Activated CD8-positive, alpha-beta memory T cell treated with anti-CD3 and anti-CD28 coated beads, Interleukin-2, amount 10 ng/mL, durations not matched to agents 7 days and 5 days (primary cell): Measurements from ENCODE around the gene SCD5. TPM values are rescaled to one million over a fixed set of nuclear protein-coding genes. Genes with fewer than 3 reads are reported as not detected.

ENCODE experiments used
- ATAC-seq: fragments of 150-1000 bp; cut with Tn5 transposase; one replicate; pipeline ENCODE4 v1.10.0; 2021; ENCODE audit warnings: moderate library complexity
- CTCF ChIA-PET: fragments of 350-600 bp; sonication (Branson Sonifier 250); formaldehyde crosslinking; loops from one replicate; lab custom pipeline; 2021; ENCODE audit warnings: antibody characterized with exemption; lab: Charles Lee
- DNase-seq: peaks from one replicate; pipeline ENCODE4 v3.0.0-alpha.2; 2020
- H3K27ac Mint-ChIP-seq: one replicate; pipeline ENCODE4 v1.8.0; 2021; ENCODE audit warnings: mild to moderate bottlenecking, mixed read lengths
- H3K27me3 Mint-ChIP-seq: one replicate; pipeline ENCODE4 v1.8.0; 2021; ENCODE audit warnings: mixed read lengths
- H3K36me3 Mint-ChIP-seq: one replicate; pipeline ENCODE4 v1.8.0; 2021; ENCODE audit warnings: mild to moderate bottlenecking, mixed read lengths
- H3K4me1 Mint-ChIP-seq: one replicate; pipeline ENCODE4 v1.8.0; 2021; ENCODE audit warnings: mixed read lengths
- H3K4me3 Mint-ChIP-seq: one replicate; pipeline ENCODE4 v1.8.0; 2021; ENCODE audit warnings: mild to moderate bottlenecking, moderate library complexity, mixed read lengths
- H3K9me3 Mint-ChIP-seq: one replicate; pipeline ENCODE4 v1.8.0; 2022; ENCODE audit warnings: low read depth, mixed read lengths
- total RNA-seq, 2 experiments: library from RNA; stranded (reverse); gene quantifications; one replicate each; pipeline ENCODE4 v1.2.3, GENCODE V29; 2021

Gene SCD5
- total RNA-seq, 2 experiments from 2014 or later: 6.4 to 8.2 TPM

DNA sequence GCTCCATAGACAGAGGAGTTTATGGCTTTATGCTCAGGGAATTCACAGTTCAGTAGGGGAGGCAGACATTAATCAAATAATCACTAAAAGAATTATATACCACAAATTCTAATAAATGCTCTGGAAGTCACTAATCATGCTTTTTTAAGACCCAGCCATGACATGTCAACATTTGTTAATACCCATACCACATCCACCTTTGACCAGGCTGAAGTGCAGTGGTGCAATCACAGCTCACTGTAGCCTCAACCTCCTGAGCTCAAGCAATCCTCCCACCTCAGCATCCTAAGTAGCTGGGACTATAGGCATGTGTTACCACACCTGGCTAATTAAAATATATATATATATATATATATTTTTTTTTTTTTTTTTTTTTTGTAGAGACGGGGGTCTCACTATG lies 12.8 kb upstream of the SCD5 start:
- CTCF ChIA-PET: interaction anchor here (2.3 kb wide), 1 partner anchor 12 kb away, joined by 7 read pairs; the partner anchor contains the start of gene SCD5
- no peak overlapping the region for H3K27ac Mint-ChIP-seq
- DNase-seq: no peak
- peaks cover 7% of the 10 kb centered on the region for H3K27me3 Mint-ChIP-seq
- no peak overlapping the region for H3K4me3 Mint-ChIP-seq
- H3K36me3 Mint-ChIP-seq: no peaks in the 10 kb centered on the region
- H3K9me3 Mint-ChIP-seq: no peaks in the 10 kb centered on the region
- no peak for ATAC-seq
- no peaks in the 10 kb centered on the region for H3K4me1 Mint-ChIP-seq

DNA sequence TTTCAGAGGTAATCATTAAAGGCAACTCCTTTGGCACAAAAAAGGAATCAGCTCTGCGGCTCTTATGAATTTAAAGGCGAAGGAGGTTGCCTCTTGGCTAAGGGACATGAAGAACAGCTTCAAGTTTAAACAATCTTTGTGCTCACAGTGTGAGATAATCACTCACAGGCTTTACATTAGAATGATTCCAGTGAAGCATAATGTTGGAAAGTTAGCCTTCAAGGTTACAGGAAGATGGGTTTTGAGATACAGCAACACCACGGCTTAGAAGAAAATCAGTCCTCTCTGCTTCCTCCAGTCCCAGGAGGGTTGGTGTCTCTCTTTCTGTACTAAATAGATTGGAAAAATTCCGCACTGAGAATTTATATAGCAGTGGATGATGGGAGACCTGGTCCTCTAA lies 11.6 kb upstream of the SCD5 start:
- CTCF ChIA-PET: interaction anchor here (0.9 kb wide), 1 partner anchor 11 kb away, joined by 3 read pairs; no protein-coding TSS in a partner anchor
- Mint-ChIP-seq H3K36me3 (no peaks in the 10 kb centered on the region), H3K9me3 (no peaks in the 10 kb centered on the region), H3K27me3 (peaks cover 7% of the 10 kb centered on the region), H3K27ac (no peak overlapping the region), H3K4me3 (no peak overlapping the region), H3K4me1 (no peaks in the 10 kb centered on the region)
- no peak for ATAC-seq
- no peak for DNase-seq

DNA sequence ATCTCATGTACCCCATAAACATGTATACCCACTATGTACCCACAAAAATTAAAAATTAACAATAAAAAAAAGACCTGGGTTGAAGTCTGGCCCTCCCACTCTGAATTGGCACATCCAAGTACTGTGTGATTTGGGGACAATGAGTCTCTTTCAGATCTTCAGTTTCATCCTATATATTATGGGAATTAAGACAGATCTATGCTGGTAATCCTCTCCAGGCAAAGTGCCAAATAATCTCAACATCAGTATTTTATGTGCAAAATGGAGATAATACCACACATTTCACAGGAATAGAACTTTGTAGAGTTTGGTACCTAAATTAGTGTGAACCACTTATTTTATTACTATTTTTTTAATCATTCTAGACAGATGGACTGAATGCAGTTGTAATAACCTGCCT lies 11.0 kb upstream of the SCD5 start:
- Mint-ChIP-seq H3K36me3 (no peaks in the 10 kb centered on the region), H3K27ac (no peak overlapping the region), H3K9me3 (no peaks in the 10 kb centered on the region), H3K4me3 (no peak overlapping the region), H3K27me3 (peaks cover 7% of the 10 kb centered on the region), H3K4me1 (no peaks in the 10 kb centered on the region)
- CTCF ChIA-PET: interaction anchor here (0.9 kb wide), 1 partner anchor 10 kb away, joined by 3 read pairs; no protein-coding TSS in a partner anchor
- no peak for DNase-seq
- no peak for ATAC-seq

DNA sequence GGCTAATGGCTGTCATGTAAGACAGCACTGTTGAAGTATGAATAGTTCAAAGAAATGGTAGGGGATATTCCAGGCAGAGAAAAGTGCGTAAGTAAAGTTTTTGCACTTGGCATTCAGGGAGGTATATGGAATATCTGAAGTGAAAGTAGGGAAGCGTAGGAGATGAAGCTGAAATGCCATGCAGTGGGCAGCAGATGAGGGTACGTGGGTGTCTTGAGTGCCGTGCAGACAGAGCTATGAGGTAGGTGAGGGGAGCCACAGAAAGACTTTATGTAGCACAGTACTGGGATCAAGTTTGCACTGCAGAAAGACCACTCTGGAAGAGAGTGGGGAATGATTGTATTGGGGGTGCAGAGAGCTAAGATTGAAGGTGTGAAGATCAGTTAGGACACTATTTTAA lies 5.2 kb upstream of the SCD5 start:
- CTCF ChIA-PET: no interaction called here
- no peak overlapping the region for H3K4me3 Mint-ChIP-seq
- no peak overlapping the region for H3K27ac Mint-ChIP-seq
- peaks cover 41% of the 10 kb centered on the region for H3K27me3 Mint-ChIP-seq
- H3K4me1 Mint-ChIP-seq: peaks cover 14% of the 10 kb centered on the region
- no peak for ATAC-seq
- H3K9me3 Mint-ChIP-seq: no peaks in the 10 kb centered on the region
- H3K36me3 Mint-ChIP-seq: no peaks in the 10 kb centered on the region
- no peak for DNase-seq

DNA sequence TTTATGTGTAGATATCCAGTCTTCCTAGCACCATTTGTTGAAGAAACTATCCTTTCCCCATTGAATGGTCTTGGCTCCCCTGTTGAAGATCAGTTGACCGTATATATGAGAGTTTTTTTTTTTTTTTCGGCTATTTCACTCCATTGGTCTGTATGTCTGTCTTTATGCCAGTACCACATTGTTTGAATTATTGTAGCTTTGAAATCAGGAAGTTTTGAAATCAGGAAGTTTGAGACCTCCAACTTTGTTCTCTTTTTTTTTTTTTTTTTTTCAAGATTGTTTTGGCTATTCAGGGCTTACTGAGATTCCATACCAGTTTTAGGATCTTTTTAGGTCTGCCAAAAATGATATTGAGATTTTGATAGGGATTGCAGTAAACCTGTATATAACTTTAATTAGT lies 4.3 kb upstream of the SCD5 start:
- ATAC-seq (no peak), DNase-seq (no peak)
- H3K4me1 Mint-ChIP-seq: peaks cover 14% of the 10 kb centered on the region
- H3K27ac Mint-ChIP-seq: no peak overlapping the region
- peaks cover 40% of the 10 kb centered on the region for H3K27me3 Mint-ChIP-seq
- H3K36me3 Mint-ChIP-seq: no peaks in the 10 kb centered on the region
- H3K9me3 Mint-ChIP-seq: no peaks in the 10 kb centered on the region
- no peak overlapping the region for H3K4me3 Mint-ChIP-seq
- CTCF ChIA-PET: interaction anchor here (0.7 kb wide), 1 partner anchor 219 kb away, joined by 3 read pairs; no protein-coding TSS in a partner anchor

DNA sequence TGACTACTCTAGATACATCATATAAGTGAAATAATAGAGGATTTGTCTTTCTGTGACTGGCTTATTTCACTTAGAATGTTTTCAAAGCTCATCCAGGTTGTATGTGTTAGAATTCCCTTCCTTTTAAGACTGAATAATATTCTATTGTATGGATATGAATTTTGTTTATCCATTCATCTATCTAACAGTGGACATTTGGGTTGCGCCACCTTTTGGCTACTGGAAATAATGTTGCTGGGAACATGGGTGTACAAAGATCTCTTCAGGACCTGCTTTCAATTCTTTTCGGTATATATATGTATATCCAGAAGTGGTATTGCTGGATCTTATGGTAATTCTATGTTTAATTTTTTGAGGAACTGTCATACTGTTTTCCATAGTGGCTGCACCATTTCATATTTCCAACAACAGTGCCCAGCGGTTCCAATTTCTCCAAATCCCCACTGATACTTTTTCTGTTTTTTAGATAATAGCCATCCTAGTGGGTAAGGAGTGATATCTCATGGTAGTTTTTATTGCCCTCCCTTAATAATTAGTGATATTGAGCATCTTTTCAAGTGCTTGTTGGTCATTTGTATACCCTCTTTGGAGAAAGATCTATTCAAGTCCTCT lies 3.4 kb upstream of the SCD5 start:
- Mint-ChIP-seq H3K9me3 (no peaks in the 10 kb centered on the region), H3K27ac (no peak overlapping the region), H3K36me3 (no peaks in the 10 kb centered on the region), H3K27me3 (peaks cover 43% of the 10 kb centered on the region), H3K4me3 (no peak overlapping the region), H3K4me1 (peaks cover 19% of the 10 kb centered on the region)
- CTCF ChIA-PET: interaction anchor here (0.6 to 1.0 kb wide), 2 partner anchors 17 to 336 kb away, joined by 3 read pairs; no protein-coding TSS in a partner anchor
- no peak for ATAC-seq
- no peak for DNase-seq

DNA sequence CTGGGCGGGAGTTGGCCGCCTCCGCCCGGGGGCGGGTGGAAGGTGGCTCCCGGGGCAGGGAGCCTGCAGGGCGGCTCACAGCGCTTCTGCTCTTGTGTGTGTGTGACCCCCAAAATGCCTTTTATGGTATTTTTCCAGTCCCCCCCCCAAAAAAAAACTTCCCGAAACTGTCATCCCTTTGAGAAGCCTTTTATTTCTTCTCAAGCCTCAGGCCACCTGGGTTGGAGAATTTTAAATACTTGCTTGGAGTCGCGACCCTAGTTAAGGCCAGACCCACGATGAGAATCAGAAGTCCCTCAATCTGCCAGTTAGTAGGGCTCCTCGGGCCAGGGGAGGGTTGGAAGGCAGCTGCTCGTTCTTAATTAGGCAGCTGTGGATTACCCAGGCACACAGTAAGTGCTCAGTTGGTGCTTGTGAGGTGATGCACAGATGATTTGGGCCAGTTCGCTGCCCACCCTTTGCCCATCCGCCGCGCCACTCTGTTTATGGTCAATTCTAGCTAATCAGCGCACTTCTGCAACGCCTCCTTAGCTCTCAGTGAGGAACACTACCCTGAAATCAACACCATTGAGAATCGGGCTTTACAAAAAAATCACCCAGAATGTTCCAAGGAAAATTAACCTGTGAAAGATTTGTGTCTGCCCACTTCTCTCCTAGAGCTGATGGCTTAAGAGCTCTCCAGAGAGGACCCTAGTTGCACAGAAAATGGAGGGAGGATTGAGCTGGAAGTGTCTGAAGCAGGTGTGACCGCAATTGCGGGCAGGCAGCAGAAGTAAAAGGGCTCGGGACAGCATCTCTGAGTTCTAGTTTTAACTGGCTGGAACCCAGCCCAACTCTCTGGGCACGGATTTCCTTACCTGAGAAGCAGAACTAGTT lies 648 bp upstream of the SCD5 start:
- no peaks in the 10 kb centered on the region for H3K36me3 Mint-ChIP-seq
- DNase-seq (peak; percentile 45), ATAC-seq (peak; percentile 29)
- H3K4me3 Mint-ChIP-seq: peak overlapping the region; percentile 77
- peak overlapping the region; percentile 38 for H3K27ac Mint-ChIP-seq
- CTCF ChIA-PET: interaction anchor here (0.8 to 2.6 kb wide), 6 partner anchors 11 to 485 kb away, joined by 3 to 7 read pairs (median 4); partner anchors contain the start of gene COQ2
- peaks cover 19% of the 10 kb centered on the region for H3K4me1 Mint-ChIP-seq
- no peaks in the 10 kb centered on the region for H3K9me3 Mint-ChIP-seq
- H3K27me3 Mint-ChIP-seq: peaks cover 48% of the 10 kb centered on the region

DNA sequence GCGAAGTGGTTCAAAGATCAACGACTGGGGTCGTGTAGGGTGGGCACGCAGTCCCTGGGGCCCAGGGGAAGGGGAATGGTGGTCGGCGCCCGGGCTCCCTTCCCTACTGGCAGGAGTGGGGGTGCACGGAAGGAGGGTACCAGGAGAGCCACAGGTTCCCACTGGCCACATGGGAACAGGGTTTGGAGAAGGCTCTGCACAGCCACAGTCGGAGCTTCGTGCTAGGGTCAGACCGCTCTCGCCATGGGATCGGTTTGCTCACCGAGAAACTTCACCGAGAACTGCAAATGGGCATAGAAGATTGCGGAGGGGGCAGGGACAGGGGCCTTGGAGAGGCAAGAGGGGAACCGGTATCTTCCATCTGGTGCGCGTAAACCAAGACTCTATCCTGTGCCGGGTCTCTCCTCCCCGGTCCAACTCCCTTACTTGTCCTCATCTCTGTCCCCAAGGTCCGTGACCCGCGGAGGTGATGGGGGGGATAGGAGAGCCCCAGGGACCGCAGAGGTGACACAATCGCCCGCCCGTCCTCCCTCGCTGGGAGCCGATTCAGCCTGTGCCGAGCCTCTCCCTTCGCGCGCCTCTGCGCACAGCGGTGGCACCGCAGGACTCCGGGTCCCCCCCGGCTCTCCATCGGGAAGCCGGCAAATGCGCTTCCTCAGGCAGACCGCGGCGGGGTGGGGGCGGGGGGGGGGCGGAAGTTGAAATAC lies 1.0 kb downstream of the SCD5 start:
- H3K27ac Mint-ChIP-seq: no peak overlapping the region
- H3K27me3 Mint-ChIP-seq: peaks cover 44% of the 10 kb centered on the region
- no peaks in the 10 kb centered on the region for H3K36me3 Mint-ChIP-seq
- ATAC-seq: no peak
- peaks cover 19% of the 10 kb centered on the region for H3K4me1 Mint-ChIP-seq
- peak; percentile 42 for DNase-seq
- peak overlapping the region; percentile 77 for H3K4me3 Mint-ChIP-seq
- no peaks in the 10 kb centered on the region for H3K9me3 Mint-ChIP-seq
- CTCF ChIA-PET: interaction anchor here (1.5 to 1.6 kb wide), 2 partner anchors 28 to 487 kb away, joined by 3 to 4 read pairs; partner anchors contain the start of gene COQ2

DNA sequence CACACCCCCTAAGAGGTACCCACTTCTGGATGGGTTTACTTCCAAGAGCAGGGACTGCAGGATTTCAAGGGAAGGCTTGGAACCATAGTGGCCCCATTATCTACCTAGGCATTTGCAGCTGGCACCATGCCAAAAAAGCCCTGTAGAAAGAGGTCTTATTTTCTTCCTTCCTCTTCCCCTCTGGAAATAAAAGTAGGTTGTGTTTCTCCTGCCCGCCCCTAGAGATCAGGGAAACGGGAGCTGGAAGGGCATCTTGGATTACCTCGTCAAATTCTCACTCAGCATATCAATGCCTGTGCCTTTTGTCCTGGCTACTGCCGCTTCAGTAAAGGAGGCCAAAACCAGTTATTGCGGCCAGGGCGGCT lies 1.6 kb downstream of the SCD5 start:
- H3K27me3 Mint-ChIP-seq: peaks cover 39% of the 10 kb centered on the region
- ATAC-seq (no peak), DNase-seq (no peak)
- H3K36me3 Mint-ChIP-seq: no peaks in the 10 kb centered on the region
- peaks cover 19% of the 10 kb centered on the region for H3K4me1 Mint-ChIP-seq
- no peak overlapping the region for H3K27ac Mint-ChIP-seq
- H3K4me3 Mint-ChIP-seq: peak overlapping the region; percentile 77
- CTCF ChIA-PET: no interaction called here
- H3K9me3 Mint-ChIP-seq: no peaks in the 10 kb centered on the region

DNA sequence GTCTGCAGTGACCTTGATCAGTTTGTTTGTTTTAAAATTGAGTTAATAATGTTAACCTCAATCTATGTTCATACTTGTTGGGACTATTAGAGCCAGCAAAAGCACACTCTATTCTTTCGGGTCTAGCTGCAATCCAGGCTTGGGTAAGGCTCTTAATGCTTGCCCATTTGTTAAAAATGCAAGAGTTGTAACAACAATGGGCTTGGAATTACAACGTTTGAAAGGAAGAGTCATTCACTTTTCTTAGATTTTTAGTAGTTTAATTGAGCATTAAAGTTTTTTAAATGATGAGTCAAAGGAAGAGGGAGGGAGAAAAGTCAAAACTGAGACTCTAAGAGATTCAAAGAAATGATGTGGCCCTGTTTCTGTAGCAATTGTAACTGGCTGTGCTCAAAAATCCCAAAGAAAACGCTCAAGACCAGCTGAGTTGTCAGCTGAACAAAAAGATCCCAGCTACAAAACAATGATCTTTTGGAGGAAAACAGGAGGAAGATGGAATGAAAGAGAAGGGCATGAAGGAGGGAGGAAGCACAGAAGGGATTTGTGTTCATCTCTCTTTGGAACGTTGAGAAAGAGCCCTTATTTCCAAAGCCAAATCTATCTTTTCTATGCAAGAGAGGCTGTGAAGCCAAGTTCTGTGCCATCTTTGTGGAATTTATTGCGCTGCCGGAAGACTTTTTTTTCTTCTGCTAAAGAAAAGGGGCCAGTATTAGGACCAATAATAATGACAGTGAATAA lies 5.5 kb downstream of the SCD5 start:
- DNase-seq: no peak
- Mint-ChIP-seq H3K4me3 (no peak overlapping the region), H3K4me1 (peaks cover 5% of the 10 kb centered on the region), H3K27ac (no peak overlapping the region), H3K27me3 (peaks cover 13% of the 10 kb centered on the region), H3K36me3 (no peaks in the 10 kb centered on the region), H3K9me3 (no peaks in the 10 kb centered on the region)
- CTCF ChIA-PET: no interaction called here
- ATAC-seq: no peak

DNA sequence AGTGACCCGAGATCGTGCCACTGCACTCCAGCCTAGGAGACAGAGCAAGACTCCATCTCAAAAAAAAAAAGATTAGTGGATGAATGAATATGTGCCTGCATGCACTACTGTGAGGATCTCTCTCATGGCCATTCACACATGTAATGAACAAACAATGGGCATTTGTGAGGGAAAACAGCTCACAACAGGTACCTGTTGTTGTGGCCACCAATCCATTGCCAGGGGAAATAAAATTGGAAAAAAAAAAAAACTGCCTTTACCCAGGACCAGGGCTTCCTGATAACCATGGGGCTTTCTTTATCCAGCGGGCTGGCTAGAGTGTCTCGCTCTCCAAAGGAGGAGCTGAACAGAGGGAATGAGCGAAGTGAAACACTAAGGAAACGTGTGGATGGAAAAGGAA lies 7.4 kb downstream of the SCD5 start:
- Mint-ChIP-seq H3K27me3 (no peaks in the 10 kb centered on the region), H3K36me3 (no peaks in the 10 kb centered on the region), H3K27ac (no peak overlapping the region), H3K4me1 (no peaks in the 10 kb centered on the region), H3K9me3 (no peaks in the 10 kb centered on the region), H3K4me3 (no peak overlapping the region)
- CTCF ChIA-PET: no interaction called here
- DNase-seq (no peak), ATAC-seq (no peak)

DNA sequence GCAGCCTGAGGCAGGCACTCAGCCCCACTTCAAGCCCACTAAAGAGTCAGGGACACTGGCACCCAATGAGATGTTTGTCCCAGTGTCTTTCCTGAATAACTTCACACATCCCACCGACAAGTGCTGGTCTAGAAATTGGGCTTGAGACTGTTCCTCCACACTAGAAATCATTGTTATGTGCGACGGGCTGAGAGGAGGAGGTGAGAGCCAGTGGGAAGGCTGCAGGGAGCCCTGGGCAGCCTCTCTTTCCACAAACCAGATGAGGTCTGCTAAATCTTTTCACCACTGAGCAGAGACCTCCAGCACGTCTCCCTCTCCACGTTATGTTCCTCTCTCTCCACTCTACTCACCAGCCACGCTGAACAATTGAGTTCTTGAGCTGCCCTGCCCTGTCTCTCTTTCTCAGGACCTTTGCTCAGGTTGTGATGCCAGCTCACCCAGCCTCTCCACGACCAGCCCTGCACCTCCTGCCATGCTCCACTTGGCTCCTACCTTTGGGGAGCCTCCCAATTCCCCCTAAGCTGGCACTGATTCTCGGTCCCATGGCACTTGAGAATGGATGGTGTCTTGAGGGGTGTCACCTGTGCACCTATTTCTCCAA lies 8.4 kb downstream of the SCD5 start:
- H3K4me1 Mint-ChIP-seq: no peaks in the 10 kb centered on the region
- H3K36me3 Mint-ChIP-seq: no peaks in the 10 kb centered on the region
- H3K9me3 Mint-ChIP-seq: no peaks in the 10 kb centered on the region
- no peak overlapping the region for H3K4me3 Mint-ChIP-seq
- H3K27ac Mint-ChIP-seq: no peak overlapping the region
- CTCF ChIA-PET: no interaction called here
- peak; percentile 22 for DNase-seq
- no peaks in the 10 kb centered on the region for H3K27me3 Mint-ChIP-seq
- ATAC-seq: no peak
